ENCODE measurements around the gene AGAP1.

Gene AGAP1

GRCh38 chr2:235726554-235726953 lies 232.7 kb downstream of the AGAP1 start:
- no peak for DNase-seq
- in situ Hi-C loops (cut with MboI; ENCODE audit: low pct_unique_long_range_greater_than_20kb, low sequenced_read_pairs): loop anchor here (25.0 kb wide), 2 partner anchors 114 to 589 kb away; no protein-coding TSS in a partner anchor

DNA sequence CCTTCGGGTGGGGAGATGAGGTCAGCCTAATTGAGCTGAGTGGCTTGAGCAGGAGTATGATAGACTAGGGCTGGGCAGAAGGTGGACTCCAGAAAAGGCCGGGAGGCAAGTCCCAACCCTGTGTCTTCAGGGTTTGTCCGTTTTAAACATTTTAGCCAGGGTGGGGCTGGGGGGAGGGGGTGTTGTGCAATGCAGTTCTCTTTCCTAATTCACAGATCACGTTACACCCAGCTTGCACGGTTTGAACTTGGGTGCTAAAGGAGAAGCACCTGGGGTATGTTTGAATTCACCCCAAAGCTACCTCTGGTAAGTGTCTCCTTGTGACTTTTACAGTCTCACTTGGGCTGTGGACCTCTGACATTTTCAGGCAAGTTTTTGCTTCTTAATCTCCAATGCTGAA lies 233.3 kb downstream of the AGAP1 start:
- DNase-seq: peak; percentile 14
- in situ Hi-C loops (cut with MboI; ENCODE audit: low pct_unique_long_range_greater_than_20kb, low sequenced_read_pairs): loop anchor here (25.0 kb wide), 2 partner anchors 115 to 590 kb away; no protein-coding TSS in a partner anchor

DNA sequence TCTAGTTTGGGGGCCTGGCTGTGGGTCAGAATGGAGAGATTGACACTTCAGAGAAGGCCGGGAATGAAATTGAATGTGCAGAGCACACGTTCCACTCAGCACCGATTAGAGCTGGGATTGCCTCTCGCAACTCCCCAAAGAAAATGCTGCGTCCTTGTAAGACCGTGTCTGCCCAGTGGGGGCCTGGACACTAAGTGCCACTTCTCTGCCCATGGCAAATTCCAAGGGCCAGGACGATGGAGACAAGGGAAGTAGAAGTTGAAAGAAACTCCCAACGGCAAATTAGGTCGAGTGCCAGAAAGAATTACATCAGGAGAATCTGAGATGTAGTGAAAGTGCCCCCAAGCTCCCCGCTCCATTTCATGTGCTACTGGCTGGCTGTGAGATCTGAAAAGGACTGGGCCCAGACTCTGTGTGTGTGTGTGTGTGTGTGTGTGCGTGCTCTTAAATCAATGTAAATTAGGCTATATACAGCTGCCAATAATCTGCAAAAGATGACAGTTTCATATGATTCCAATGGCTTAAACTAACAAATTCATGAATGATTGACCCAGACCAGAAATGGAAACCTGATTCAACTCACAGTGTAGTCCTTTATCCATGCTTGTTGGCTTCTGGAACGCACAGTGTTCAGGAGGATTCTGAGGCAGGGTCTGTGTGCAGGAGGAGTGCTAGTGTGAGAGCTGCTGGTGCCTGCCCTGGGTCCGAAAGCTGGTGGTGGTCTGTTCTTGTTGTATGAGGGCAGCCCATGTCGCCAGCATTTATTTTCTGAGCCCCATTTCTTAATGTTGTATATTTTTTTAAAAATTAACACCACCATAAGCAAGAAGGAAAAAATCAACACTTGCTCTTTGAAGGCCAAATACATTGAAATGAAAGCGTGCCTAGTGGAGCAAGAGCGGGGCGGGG lies 234.3 kb downstream of the AGAP1 start:
- in situ Hi-C loops (cut with MboI; ENCODE audit: low pct_unique_long_range_greater_than_20kb, low sequenced_read_pairs): loop anchor here (25.0 kb wide), 2 partner anchors 116 to 591 kb away; no protein-coding TSS in a partner anchor
- DNase-seq: no peak

DNA sequence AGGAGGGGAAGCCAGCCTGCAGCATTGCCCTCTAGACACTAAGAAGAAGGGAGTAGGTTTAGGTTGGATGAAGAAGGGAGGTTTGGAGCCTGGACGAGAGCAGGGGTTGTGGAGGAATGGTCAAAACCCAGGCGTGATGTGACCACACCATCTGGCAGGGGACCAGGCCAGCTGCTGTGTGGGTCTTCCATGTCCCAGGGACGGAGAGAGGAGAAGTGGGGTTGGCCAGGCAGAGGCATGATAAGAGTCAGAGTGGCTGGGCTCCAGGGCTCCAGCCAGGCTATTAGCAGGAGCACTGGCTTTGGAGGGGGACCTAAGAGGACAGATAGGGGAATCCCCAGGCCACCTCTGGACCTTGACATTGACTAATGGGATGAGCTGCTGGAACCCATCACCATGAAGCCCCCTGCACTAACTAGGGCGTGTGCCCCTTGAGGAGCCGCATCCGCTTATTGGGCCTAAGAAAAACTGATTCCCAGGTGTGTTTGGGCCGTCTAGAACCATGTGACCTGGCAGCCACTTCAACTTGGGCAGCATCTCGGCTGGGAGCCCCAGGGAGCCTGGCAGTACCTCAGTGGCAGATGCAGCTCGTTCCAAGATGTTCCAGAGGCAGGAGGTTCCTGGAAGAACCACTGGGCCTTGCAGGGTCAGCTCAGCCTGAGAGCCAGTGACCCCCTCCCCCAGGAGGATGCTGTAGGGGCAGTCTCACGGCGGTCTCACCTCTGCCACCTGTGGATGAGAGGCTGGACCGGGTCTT lies 235.1 kb downstream of the AGAP1 start:
- in situ Hi-C loops (cut with MboI; ENCODE audit: low pct_unique_long_range_greater_than_20kb, low sequenced_read_pairs): loop anchor here (25.0 kb wide), 2 partner anchors 117 to 592 kb away; no protein-coding TSS in a partner anchor
- DNase-seq: no peak

DNA sequence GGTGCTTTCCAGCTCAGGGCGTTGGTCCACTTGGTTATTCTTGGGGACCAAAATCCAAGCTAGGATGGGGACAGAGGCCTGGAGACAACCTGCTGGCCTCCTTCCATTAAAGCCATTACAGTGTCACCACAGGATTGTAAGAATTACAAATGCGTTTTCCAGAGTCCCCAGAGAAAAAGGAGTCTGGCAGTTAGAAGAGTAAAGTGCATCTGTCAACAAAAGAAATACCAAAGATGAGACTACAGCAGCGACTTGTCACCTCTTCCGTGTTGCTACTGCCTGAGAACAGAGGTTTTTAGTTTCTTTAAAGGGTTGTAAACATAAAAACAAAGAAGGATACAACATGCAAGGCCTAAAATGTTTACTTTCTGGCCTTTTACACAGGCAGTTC lies 235.7 kb downstream of the AGAP1 start:
- in situ Hi-C loops (cut with MboI; ENCODE audit: low pct_unique_long_range_greater_than_20kb, low sequenced_read_pairs): loop anchor here (25.0 kb wide), 2 partner anchors 117 to 592 kb away; no protein-coding TSS in a partner anchor
- DNase-seq: no peak

DNA sequence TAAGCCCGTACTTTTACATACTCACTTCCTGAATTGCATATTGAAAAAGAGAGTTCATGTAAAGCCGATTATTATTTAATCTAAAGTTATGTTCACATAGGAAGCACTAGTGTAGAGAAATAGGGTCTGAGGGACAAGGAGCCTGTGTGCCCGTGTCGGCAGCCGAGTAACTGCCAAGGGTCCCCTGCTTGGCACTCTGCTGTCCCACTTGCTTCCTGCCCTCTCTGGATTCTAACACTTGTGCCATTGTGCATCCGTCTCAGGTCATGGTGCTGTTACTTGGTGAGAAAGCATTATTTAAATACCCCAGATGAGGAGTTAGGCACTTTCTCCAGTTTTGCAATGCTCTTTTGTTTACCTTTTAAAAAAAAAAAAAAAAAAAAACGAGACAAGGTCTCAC lies 236.3 kb downstream of the AGAP1 start:
- in situ Hi-C loops (cut with MboI; ENCODE audit: low pct_unique_long_range_greater_than_20kb, low sequenced_read_pairs): loop anchor here (25.0 kb wide), 2 partner anchors 118 to 593 kb away; no protein-coding TSS in a partner anchor

GRCh38 chr2:235733761-235734160 lies 239.9 kb downstream of the AGAP1 start:
- no peak for DNase-seq
- in situ Hi-C loops (cut with MboI; ENCODE audit: low pct_unique_long_range_greater_than_20kb, low sequenced_read_pairs): loop anchor here (25.0 kb wide), 2 partner anchors 121 to 596 kb away; no protein-coding TSS in a partner anchor

More for the DNA sequence above, 236.3 kb downstream of the AGAP1 start:
- no peak for DNase-seq

DNA sequence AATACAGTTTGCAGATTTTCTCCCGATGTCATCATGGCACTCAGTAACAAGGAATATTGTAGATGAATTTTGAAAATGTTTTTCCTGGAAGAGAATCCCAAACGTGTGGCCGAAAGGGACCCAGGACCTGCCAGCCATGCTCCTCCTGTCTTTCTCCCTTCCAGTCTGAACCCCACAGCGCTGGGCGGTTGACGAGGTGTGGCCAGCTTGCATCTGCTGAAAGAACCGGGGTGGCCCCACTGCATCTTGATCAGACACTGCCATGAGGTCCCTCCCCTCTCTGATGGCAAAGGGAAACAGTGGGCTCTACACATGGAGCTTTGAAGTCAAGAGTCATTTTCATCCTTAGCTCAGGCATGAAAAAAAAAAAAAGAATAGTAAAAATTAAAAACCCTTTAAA lies 240.3 kb downstream of the AGAP1 start:
- in situ Hi-C loops (cut with MboI; ENCODE audit: low pct_unique_long_range_greater_than_20kb, low sequenced_read_pairs): loop anchor here (25.0 kb wide), 2 partner anchors 122 to 597 kb away; no protein-coding TSS in a partner anchor
- DNase-seq: no peak

GRCh38 chr2:235734688-235735231 lies 240.9 kb downstream of the AGAP1 start:
- no peak for DNase-seq
- in situ Hi-C loops (cut with MboI; ENCODE audit: low pct_unique_long_range_greater_than_20kb, low sequenced_read_pairs): loop anchor here (25.0 kb wide), 2 partner anchors 122 to 597 kb away; no protein-coding TSS in a partner anchor

DNA sequence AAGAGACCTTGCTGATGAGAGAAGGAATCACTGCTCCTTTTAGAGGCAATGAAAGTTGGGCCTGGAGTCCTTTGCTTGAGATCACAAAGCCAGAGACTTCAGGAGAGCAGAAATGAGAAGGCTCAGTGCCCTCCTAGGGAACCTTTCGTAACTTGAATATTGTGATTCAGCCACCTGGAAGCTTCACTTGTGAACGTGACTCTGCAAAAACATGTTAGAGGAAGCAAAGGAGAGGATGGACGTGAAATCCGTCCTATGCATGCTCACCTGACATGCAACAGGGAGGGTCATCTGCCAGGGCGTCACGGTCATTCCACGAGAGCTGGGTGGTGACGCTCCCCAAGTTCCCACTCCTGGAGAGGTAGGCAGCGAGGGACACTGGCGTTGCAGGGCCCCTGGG lies 243.6 kb downstream of the AGAP1 start:
- in situ Hi-C loops (cut with MboI; ENCODE audit: low pct_unique_long_range_greater_than_20kb, low sequenced_read_pairs): loop anchor here (25.0 kb wide), 2 partner anchors 125 to 600 kb away; no protein-coding TSS in a partner anchor
- no peak for DNase-seq

GRCh38 chr2:235737840-235738239 lies 244.0 kb downstream of the AGAP1 start:
- in situ Hi-C loops (cut with MboI; ENCODE audit: low pct_unique_long_range_greater_than_20kb, low sequenced_read_pairs): loop anchor here (25.0 kb wide), 2 partner anchors 126 to 601 kb away; no protein-coding TSS in a partner anchor
- no peak for DNase-seq

DNA sequence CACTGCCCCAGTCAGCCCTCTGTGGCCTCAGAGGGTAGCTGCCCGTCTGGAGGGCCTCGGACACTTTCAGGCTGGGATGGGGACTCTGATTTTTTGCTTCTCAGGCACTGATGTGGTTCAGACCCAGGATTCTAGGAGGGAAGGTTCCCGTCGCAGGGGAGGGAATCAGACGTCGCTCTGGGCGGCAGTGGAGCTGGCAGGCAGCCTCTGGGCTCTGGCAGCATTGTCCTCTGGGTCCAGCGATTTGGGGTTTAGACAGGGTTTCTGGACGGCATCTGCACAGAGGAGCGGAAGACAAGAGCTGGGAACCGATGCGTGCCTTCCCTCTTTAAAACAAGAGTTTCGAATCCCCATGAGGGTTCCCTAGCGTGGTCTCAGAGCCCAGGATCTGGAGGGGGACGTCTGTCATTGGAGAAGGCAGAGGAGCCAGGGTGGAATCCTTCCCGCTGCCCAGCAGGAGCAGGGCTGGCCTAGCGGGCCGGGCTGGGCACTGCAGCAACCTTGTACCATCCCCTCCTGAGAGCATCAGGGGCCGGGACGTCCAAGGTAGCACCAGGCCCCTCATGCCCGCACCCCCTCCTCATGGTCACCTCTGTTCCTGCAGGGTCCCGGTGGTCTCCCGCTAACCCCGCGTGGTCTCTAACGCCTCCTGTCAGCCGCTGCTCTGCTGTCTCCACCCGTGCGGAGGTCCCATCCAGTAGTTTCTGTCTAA lies 246.0 kb downstream of the AGAP1 start:
- in situ Hi-C loops (cut with MboI; ENCODE audit: low pct_unique_long_range_greater_than_20kb, low sequenced_read_pairs): loop anchor here (25.0 kb wide), 2 partner anchors 128 to 603 kb away; no protein-coding TSS in a partner anchor

DNA sequence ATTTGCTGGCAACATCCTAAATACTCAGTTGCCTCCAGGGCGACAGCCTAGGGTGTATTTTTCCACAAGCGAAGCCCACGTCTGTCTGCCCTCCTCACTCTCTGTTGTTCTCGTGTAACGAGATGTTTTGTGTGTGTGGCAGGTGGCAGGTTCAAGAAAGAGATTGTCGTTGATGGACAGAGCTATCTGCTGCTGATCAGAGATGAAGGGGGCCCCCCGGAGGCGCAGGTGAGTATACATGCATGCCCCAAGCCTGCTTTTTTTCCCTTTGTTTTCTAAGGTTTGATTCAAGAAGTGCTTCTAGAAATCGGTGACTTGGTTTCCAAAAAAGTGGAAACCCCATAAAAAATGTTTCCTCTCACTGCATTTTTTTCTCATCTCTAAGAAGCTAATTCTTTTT lies 247.0 kb downstream of the AGAP1 start:
- peak; percentile 26 for DNase-seq
- in situ Hi-C loops (cut with MboI; ENCODE audit: low pct_unique_long_range_greater_than_20kb, low sequenced_read_pairs): loop anchor here (25.0 kb wide), 2 partner anchors 129 to 604 kb away; no protein-coding TSS in a partner anchor

More for the DNA sequence above, 246.0 kb downstream of the AGAP1 start:
- DNase-seq: no peak

- DNase-seq: no peak
- in situ Hi-C loops (cut with MboI; ENCODE audit: low pct_unique_long_range_greater_than_20kb, low sequenced_read_pairs): loop anchor here (25.0 kb wide), 2 partner anchors 132 to 607 kb away; no protein-coding TSS in a partner anchor
Measured at GRCh38 chr2:235744161-235744560, 250.3 kb downstream of the AGAP1 start.

GRCh38 chr2:235745597-235745996 lies 251.8 kb downstream of the AGAP1 start:
- no peak for DNase-seq
- in situ Hi-C loops (cut with MboI; ENCODE audit: low pct_unique_long_range_greater_than_20kb, low sequenced_read_pairs): loop anchor here (25.0 kb wide), 2 partner anchors 133 to 608 kb away; no protein-coding TSS in a partner anchor

DNA sequence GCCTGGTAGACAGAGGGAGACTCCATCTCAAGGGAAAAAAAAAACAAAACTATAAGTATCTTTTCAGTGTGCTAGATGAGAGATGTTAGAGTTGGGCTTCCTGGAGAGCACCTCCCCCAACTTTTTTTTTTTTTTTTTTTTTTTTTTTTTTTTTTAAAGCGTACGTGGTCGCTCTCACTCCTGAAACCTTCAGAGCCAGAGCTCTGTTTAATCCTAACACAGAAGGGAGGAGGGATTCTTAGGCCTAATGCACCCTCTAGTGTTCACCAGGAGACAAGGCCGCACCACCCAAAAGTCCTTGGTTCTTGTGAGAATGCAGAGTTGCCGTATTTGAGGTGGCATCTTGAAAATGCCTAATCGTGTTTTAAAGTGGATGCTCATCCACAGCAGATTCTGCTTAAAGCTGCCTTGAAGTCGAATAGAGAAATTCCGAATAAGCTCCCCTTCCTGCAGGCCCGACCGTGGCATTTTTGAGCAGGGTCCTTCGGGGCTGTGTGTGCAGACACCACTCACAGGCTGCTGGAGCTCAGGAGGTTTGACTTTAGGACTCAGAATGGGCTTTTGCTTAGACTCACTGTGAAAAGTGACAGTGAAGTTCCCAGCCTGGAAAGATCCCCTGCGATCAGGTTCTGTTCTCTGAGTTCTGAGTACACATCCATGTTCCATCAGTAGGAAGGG lies 252.6 kb downstream of the AGAP1 start:
- DNase-seq: peak; percentile 78
- in situ Hi-C loops (cut with MboI; ENCODE audit: low pct_unique_long_range_greater_than_20kb, low sequenced_read_pairs): loop anchor here (25.0 kb wide), 2 partner anchors 134 to 609 kb away; no protein-coding TSS in a partner anchor

- in situ Hi-C loops (cut with MboI; ENCODE audit: low pct_unique_long_range_greater_than_20kb, low sequenced_read_pairs): loop anchor here (25.0 kb wide), 2 partner anchors 135 to 610 kb away; no protein-coding TSS in a partner anchor
- DNase-seq: no peak
Measured at GRCh38 chr2:235747001-235747785, 253.3 kb downstream of the AGAP1 start.

All from KBM-7 (cell line).